SHP77 treated with DMSO at 0.1 percent for 48 hours (cell line): ENCODE results near the gene CACNA2D1.
A peak's percentile ranks its signal among the peaks of the same experiment; 100 is the strongest.
"Not testable (repeated sequence)": the region's sequence is repeated elsewhere in the genome, so short reads cannot be mapped to it uniquely, and the experiment has no call there.

Source experiments
- DNase-seq: peaks from one replicate; lab custom pipeline; 2025; lab: John Stamatoyannopoulos, UW

CACNA2D1 gene

DNA sequence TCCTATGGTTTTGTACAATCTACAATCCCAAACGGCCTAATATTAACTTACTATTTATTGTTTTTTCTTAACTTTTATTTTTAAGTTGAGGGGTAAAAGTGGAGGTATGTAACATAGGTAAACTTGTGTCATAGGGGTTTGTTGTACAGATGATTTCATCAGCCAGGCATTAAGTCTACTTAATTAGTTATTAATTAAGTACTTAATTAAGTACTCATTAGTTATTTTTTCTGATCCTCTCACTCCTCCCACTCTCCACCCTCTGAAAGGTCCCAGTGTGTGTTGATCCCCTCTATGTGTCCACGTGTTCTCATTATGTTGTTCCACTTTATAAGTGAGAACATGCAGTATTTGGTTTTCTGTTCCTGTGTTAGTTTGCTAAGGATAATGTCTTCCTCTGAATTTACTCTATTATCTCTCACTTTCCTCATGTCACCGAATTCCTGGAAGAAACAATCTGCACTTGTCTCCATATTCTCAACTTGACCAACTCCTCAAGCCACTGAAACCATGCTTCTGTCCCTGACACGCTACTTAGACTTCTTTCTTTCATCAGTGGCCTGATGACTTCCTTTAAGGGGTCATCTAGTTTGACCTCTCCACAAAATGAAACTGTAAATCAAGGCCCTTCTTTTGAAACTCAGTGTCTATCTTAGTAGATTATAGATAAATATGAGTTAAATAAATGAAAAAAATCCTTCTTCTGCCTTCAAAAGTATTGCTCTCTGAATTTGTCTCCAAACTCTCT, 9.1 kb downstream of the CACNA2D1 start:
- no peak for DNase-seq

GRCh38 chr7:82433507-82433906, 10.1 kb downstream of the CACNA2D1 start:
- DNase-seq: no peak

GRCh38 chr7:82432743-82433142, 10.8 kb downstream of the CACNA2D1 start:
- DNase-seq: not testable (repeated sequence)

DNA sequence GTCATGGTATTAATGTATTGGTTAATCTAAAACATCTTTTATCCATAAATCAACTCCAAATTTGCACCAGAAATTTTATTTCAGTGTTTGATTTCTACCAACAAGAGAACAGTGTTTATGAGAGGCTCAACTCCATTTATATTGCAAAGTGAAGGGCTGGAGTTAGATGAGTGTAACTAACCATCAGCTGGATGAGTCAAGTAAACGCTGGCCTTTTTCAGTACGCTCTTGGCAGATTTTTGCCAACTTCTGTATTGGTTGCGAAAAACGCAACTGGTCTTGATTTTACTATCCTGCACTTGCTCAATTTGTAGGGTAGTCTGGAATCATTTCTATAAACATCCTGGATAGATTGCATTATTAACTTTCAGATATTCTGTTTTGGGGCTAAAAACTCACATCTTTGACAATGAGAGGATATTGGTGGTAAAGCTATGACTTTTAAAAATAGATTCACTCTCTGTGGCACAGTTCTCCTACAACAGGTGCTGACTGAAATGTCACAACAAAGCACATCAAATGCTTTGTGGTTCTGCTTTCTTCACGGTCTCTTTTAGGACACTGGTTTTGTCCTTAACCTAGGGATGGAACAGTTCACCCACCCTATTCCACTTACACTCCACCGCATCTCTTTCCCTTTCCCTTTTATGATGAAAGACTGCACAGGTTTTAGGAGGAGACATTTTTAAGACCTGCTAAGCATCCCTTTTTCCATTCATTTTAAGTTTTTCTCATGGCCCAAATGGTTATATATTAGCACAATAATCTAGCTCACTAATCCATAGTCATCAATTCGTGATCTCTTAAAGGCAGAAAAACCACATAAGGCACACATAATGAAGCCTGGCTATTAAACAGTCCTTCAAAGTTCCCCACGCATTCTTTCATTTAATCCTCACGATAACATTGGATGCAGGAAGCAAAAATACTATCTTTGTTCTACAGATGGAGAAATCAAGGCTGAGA, 12.8 kb downstream of the CACNA2D1 start:
- no peak for DNase-seq

- no peak for DNase-seq
Measured at GRCh38 chr7:82429408-82429807, 14.2 kb downstream of the CACNA2D1 start.

GRCh38 chr7:82428186-82428961, 15.2 kb downstream of the CACNA2D1 start:
- DNase-seq: no peak

GRCh38 chr7:82423446-82423845, 20.1 kb downstream of the CACNA2D1 start:
- no peak for DNase-seq

GRCh38 chr7:82419200-82419599, 24.4 kb downstream of the CACNA2D1 start:
- DNase-seq: no peak

DNA sequence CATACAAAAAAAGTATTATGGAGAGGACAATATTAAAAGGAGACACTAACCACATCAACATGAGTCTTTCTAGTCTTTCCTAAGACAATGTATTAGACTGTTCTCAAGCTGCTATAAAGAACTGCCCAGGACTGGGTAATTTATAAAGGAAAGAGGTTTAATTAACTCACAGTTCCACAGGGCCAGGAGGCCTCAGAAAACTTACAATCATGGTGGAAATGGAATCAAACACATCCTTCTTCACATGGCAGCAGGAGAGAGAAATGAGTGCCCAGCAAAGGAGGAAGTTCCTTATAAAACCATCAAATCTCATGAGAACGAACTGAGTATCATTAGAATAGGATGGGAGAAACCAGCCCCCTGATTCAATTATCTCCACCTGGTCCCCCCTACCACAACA, 25.7 kb downstream of the CACNA2D1 start:
- no peak for DNase-seq

DNA sequence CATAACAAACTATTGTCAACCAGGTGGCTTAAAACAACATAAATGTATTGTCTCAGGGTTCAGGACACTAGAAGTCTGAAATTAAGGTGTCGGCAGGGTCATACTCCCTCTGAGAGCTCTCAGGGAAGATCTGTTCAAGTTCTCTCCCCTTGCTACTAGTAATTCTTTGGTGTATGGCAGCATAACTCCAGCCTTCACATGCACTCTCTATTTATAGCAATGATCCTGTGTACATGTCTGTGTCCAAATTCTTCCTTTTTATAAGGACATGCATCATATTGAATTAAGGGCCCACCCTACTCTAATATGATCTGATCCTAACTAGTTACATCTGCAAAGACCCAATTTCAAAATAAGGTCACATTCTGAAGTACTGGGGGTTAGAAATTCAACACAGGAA, 27.2 kb downstream of the CACNA2D1 start:
- DNase-seq: no peak

- no peak for DNase-seq
Measured at GRCh38 chr7:82414389-82414788, 29.2 kb downstream of the CACNA2D1 start.

DNA sequence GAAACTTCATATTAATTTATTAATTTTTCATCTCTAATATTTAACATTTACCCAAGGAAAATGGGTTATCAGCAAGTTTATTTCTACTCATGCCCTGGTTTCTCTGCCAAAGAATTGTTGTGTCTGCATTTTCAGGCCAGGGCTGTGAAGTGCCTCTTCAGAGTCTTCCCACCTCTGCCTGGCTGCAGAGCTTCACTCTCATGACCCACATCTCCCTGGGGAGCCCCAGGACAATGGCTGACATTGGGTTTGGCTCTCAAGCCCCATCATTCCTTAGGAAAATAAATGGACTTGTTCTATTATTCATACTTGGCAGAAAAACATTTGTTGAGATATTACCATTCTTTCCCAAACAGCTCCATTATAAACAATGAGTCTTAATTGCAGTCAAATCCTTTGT, 30.3 kb downstream of the CACNA2D1 start:
- DNase-seq: no peak

DNA sequence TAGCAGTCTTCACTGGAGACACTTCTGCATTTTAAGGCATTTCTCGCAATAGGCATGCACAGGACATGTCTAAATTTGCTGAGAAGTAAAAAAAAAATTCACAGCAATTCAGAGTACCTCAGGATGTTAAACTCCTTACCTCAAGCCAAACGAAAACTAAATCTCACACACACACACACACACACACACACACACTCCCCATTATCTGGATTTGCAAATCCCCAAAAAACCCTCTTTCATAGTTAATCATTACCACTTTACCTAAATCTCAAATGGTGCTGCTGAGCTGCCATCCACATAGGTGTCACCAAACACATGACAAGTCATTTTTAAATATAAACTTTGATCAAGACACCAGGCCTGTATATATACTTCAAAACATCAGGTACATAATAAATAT, 31.8 kb downstream of the CACNA2D1 start:
- DNase-seq: no peak

DNA sequence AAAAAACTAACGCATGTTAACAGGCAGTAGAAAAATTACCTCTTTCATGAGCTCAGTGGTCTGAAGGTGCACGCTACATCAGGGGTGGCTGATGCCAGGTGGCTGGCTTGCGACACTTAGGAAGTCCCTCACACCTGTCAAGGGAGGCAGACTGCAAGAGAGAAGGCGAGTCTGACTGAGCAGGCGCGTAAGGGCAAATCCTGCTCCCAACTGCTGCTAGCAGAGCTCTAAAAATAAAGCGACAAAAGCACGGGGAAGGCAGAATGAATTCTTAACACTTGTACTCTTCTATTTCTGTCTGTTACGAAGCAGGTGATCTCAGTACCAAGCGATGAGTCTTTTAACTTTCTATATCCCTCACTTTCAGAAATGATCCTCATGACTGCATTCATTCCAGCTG, 33.1 kb downstream of the CACNA2D1 start:
- DNase-seq: peak; percentile 8

GRCh38 chr7:82406937-82407336, 36.6 kb downstream of the CACNA2D1 start:
- no peak for DNase-seq

GRCh38 chr7:82405301-82405700, 38.3 kb downstream of the CACNA2D1 start:
- DNase-seq: no peak

- DNase-seq: no peak
Measured at GRCh38 chr7:82404652-82405051, 38.9 kb downstream of the CACNA2D1 start.

GRCh38 chr7:82404094-82404493, 39.5 kb downstream of the CACNA2D1 start:
- DNase-seq: no peak

- DNase-seq: no peak
Measured at GRCh38 chr7:82397879-82398524, 45.6 kb downstream of the CACNA2D1 start.

- DNase-seq: no peak
Measured at GRCh38 chr7:82396343-82396742, 47.2 kb downstream of the CACNA2D1 start.

- DNase-seq: no peak
Measured at GRCh38 chr7:82395147-82395546, 48.4 kb downstream of the CACNA2D1 start.

DNA sequence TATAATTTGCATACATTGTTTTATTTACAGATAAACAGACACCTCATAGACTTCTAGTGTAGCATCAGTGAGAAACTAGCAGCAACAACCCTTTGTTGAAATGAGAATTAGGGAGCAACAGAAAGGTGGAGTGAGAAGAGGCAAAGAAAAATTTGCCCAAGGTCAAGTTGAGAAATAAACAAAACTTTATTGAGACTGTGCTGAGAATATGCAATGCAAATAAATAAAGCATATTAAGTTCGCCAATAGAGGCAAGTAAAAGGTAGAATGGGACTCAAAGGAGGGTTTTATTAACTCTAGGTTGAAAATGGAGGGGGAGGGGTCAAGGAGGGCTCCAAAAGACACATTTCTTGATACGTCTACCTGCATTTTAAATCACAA, 49.7 kb downstream of the CACNA2D1 start:
- DNase-seq: no peak
